SK-N-MC (cell line): ENCODE results near the gene CACNA1E.

Source experiments
- EZH2 ChIP-seq: fragments of 200-600 bp; sonication (generic); IDR thresholded peaks from one replicate; pipeline ENCODE4 v1.6.1; 2017; ENCODE audit warnings: antibody characterized with exemption
- FOXP2 ChIP-seq: optimal IDR thresholded peaks from 2 replicates; pipeline ENCODE3; 2011; ENCODE audit warnings: mild to moderate bottlenecking, moderate library complexity; ENCODE audit not compliant: insufficient read depth; ENCODE audit errors: extremely low read length, control extremely low read depth
- POLR2AphosphoS5 ChIP-seq: IDR thresholded peaks from 2 replicates; pipeline ENCODE4 v1.6.1; 2012; ENCODE audit warnings: mild to moderate bottlenecking, low read depth, low read length, borderline replicate concordance

DNA sequence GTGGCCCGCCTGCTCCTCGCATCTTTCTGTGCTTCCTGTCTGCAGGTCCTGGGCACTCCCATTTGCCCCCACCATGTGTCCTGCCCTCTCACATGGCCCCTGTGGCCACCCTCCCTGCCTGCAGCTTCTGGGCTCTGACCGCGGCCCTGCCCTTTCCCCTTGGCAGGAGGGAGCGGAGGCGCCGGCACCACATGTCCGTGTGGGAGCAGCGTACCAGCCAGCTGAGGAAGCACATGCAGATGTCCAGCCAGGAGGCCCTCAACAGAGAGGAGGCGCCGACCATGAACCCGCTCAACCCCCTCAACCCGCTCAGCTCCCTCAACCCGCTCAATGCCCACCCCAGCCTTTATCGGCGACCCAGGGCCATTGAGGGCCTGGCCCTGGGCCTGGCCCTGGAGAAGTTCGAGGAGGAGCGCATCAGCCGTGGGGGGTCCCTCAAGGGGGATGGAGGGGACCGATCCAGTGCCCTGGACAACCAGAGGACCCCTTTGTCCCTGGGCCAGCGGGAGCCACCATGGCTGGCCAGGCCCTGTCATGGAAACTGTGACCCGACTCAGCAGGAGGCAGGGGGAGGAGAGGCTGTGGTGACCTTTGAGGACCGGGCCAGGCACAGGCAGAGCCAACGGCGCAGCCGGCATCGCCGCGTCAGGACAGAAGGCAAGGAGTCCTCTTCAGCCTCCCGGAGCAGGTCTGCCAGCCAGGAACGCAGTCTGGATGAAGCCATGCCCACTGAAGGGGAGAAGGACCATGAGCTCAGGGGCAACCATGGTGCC, 249.1 kb downstream of the CACNA1E start:
- TF ChIP-seq EZH2 (no peak), POLR2AphosphoS5 (no peak), FOXP2 (no peak)
